AG10803 (cell line): ENCODE data around the gene NPHP4.

ENCODE experiments used
- DNase-seq: peaks from one replicate; pipeline ENCODE4 v3.0.0; 2010; ENCODE audit warnings: low read depth
- H3K4me3 ChIP-seq: 2 replicates; pipeline ENCODE4 v1.5.1; 2011; ENCODE audit warnings: mild to moderate bottlenecking, low read length, control low read depth
- CTCF ChIP-seq: conservative IDR thresholded peaks from 2 replicates; pipeline ENCODE4 v1.5.1; 2011; ENCODE audit warnings: mild to moderate bottlenecking, low read length, control low read depth, inconsistent platforms

Gene NPHP4

DNA sequence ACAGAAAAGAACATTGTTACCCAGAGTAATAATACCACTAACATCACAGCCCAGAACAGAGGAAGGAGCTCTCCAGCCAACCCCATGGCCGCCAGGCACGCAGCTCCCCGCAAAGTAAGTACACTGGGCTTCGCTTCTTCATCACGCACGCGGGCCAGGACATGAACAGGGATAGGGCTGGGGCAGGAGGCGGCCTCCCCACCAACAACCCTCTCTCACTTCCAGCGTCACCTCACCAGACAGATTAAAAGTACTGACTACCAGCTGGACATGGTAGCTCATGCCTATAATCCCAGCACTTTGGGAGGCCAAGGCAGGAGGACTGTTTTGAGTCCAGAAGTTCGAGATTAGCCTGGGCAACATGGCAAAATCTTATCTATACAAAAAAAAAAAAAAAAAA, 78.3 kb downstream of the NPHP4 start:
- no peak for TF ChIP-seq CTCF
- DNase-seq = no peak
- H3K4me3 ChIP-seq = no peak overlapping the region

- no peak for TF ChIP-seq CTCF
- DNase-seq = no peak
- H3K4me3 ChIP-seq = no peak overlapping the region
Measured at GRCh38 chr1:5913078-5913845, 79.0 kb downstream of the NPHP4 start.

DNA sequence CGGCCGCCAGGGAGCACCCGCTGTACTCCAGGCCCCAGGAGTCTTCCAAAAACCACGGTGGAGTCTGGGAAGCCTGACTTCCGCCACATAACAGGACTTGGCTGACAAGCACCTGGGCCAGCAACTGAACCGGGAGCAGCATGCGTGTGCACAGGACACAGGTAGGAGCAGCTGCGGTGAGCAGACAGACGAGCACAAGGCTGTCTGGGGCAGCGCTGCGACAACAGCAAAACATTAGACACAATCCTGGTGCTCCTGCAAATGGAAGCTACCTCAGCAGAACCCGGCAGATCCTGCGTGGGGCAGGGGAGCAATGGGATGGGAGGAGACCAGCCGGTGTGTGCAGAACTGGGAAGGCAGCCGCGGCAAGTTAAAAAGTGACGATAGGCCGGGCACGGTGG, 80.4 kb downstream of the NPHP4 start:
- no peak for DNase-seq
- TF ChIP-seq CTCF = no peak
- no peak overlapping the region for H3K4me3 ChIP-seq

DNA sequence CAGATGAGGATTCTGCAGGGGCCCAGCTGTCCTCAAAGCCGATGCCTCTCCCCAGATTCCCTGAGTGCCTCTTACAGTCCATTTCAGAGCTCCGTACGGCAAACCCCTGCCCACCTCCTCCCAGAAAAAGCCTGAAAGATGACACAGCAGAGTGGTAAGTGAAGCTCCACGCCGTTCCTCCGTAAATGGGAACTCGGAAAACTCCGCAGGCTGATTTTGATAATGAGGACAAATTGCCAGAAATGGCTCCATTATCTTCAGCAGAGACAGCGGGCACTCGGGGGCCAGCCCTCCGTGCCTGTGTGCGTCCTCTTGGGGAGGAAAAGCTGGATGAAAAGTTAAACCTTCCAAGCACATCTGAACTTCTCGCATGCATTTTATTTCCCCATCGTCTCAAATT, 81.1 kb downstream of the NPHP4 start:
- DNase-seq = no peak
- no peak for TF ChIP-seq CTCF
- H3K4me3 ChIP-seq = no peak overlapping the region

DNA sequence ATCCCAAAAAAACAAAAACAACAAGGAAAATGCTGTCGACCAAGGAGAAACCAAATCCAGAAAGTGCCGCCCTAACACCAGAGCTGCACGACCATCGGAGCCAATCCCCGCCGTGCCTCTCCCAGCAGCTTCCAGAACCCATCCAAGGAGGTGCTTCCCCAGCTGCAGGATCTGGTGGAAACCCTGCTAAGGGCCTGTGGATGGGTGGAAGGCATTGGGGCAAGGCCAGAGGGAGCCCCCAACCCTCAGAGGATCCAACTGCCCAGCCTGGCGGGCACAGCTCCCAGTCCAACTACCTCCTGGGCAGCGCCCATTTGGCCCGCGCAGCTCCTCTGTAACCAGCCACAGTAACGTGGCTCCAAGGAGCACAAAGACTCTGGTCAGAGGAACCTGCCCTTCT, 81.6 kb downstream of the NPHP4 start:
- no peak overlapping the region for H3K4me3 ChIP-seq
- no peak for DNase-seq
- TF ChIP-seq CTCF = no peak

GRCh38 chr1:5910276-5910620, 82.0 kb downstream of the NPHP4 start:
- H3K4me3 ChIP-seq = no peak overlapping the region
- TF ChIP-seq CTCF = no peak
- DNase-seq = no peak

DNA sequence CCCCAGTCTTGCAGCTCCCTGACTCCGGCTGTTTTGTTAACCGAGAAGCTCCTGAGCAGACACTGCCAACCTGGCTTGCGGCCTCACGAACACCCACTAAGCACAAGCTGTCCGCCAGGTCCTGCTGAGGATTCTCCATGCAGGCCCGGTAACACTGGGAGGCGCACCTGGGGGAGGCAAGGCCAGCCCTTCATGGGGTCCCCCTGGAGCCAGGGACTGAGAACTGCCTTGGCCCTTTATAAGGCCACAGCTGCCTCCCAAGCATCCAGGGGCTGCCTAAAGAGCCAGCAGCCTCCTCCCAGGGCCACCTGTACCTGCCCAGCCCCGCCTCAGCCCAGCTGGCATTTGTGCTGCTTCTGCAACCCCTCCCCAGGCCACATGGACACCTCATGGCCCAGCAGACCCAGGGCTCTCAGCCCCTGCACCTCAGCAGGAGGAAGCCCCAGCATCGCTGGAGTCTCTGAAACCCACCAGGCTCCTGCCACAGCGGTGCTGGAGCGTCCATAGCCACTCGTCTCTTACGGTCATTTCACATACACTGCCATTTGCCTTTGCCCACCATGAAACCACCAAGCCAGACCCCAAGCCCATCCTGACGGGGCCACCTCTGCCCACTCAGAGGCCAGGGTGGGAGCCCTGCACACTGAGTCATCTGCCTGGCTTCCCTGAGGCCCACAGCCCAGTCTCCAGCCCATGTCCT, 82.5 kb downstream of the NPHP4 start:
- no peak for TF ChIP-seq CTCF
- no peak overlapping the region for H3K4me3 ChIP-seq
- no peak for DNase-seq
